COR-L47 (cell line): ENCODE results near the gene AK1.
A peak's percentile ranks its signal among the peaks of the same experiment; 100 is the strongest.
"Not testable (repeated sequence)": the region's sequence is repeated elsewhere in the genome, so short reads cannot be mapped to it uniquely, and the experiment has no call there.

Experiments used
- DNase-seq: peaks from one replicate; lab custom pipeline; 2025; lab: John Stamatoyannopoulos, UW

The AK1 gene

DNA sequence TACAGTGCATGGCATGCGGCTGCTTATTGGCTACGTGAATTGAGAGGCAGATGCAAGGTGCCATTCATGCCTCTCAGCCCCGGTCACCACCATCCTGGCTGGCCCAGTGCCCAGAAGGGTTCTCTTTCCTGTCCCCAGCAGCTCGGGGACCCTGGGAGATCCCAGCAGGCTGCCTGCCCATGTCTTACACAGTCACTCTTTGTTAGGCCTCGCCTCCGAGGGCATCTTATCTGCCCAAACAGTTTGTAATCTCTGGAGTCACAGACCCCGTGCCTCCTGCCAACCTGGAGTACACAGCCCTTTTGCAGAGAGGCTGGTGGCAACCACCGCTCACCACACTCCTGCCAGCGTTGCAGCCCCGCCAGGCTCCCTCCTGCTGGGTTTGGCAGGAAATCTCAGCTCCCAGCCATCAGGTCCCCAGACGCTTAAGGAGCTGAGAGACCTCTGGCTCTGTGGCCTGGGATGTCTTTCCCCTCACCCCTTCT lies 7.0 kb upstream of the AK1 start:
- peak; percentile 78 for DNase-seq

- DNase-seq: no peak
These were observed 6.5 kb upstream of the AK1 start for GRCh38 chr9:127883959-127884358.

- DNase-seq: not testable (repeated sequence)
These were observed 4.2 kb upstream of the AK1 start for GRCh38 chr9:127881715-127882114.

- DNase-seq: no peak
These were observed 2.7 kb upstream of the AK1 start for GRCh38 chr9:127880143-127880542.

DNA sequence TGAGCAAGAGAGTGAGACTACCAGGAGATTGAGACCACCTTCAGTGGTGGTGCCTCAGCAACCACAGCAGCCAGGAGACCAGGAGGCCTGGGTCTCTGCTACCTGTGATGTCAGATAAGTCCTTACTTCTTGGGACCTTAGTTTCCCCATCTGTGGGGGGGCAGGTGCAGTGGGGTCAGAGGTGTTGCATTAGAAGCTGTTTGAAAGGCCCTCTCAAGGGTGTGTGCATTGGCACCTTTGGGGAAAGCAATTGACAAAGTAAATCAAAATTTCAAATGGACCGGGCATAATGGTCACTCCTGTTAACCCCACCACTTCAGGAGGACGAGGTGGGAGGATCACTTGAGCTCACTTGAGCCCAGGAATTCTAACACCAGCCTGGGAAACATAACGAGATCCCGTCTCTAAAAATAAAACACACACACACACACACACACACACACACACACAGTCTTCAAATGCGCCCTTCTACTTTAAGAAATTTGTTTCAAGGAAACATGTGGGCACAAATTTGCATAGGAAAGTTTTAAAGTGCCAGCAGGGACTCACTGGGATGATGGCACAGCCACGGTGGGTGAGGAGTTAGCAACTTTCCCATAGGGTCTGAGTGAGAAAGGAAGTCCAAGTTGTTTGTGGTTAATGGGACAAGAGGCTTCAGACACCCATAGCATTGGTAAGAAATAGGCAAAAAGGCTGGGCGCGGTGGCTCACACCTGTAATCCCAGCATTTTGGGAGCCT lies 1.3 kb upstream of the AK1 start:
- no peak for DNase-seq

DNA sequence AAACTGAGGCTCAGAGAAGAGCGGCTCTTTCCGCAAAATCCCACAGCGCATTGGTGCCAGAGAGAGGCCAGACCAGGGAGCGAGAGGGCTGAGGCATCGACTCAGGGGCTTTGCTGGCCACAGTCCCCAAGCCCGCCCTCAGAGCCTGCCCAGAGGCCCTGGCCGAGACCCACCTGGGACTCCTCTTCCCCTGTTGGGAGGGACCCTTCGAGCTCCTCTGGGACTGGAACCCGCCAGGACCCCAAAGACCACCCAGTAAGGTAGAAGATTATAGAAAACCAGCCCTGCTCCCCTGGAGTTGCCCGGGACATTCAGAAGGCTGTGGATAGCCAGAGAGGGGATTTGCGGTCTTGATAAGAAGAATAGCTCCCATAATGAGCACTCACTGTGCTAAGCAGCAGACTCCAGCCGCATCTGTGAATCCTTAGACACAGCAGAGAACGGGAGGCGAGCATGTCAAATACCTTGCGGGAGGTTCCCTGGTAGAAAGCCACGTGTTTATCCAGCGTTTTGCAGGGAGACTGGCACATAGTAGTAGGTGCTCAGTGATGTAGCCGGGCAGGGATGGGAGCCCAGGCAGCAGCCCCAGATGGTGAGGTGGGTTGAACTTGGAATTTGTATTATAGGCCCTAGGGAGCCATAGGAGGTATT lies 651 bp upstream of the AK1 start:
- no peak for DNase-seq

DNA sequence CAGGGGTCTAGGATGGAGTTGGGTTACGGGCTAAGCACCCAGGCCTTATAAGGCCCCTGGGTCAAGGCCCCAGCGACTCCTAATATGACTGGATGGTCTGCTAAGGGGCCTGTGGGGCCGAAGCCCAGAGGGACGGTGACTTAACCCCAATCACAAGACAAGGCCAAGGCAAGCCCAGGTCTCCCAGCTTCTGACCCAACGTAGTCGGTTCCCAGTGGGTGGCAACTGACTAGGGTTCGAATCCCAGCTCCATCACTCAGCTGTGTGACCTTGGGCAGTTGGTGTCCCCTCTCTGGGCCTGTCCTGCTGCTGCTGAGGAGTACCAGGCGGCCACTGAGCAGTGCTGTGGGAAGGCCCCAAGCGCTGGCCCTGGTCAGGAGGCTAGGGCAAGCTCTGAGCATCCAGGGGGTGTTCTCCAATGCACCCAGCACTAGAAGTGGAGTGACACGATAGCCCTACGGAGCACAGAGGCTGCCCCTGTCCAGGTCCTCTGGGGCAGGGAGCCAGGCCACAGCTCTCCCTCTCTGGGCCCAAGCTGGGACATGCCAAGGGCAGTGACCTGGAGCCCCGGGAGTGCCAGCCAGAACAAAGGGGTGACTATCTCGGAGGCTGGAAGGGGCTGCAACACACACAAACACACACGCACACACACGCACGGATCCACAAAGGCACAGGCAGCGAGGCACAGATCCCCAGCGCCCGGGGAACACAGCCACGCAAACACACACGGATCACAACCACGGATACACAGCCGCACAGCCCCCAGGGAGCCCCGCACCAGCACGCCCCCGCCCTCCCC lies 512 bp downstream of the AK1 start:
- no peak for DNase-seq

DNA sequence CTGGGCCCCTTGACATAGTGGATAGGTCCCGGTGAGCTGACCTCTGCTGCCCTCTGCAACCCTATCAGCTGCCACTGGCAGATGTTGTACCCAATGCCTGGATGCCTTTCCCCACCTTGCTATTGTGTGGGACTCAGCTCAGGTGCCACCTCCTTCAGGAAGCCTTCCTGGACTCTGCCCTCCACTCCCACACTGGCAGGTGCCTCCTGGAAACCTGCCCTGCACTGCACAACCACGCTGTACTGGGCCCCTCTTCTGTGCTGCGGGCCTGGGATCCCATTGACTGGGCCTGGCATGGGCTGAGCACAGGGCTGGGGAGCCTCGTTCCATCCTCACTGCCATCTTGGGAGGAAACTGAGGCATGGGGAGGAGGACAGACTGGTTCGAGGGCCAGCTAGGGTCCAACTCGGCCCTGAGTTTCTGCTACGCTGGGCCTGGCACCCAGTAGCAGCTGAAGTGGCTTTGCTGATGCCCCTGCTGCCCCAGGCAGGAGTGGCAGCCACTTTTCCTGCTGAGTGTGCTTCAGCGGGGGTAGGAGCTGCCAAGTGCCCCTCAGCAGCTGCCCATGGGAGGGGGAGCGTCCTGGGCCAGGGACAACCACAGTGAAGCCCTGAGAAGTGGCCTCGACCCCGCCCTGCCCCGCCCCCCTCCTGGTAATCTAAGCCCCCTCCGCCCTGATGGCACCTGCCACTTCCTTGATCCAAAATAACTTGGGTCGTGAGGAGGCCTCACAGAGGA lies 1.3 kb downstream of the AK1 start:
- DNase-seq: no peak

GRCh38 chr9:127875306-127875966 lies 2.0 kb downstream of the AK1 start:
- no peak for DNase-seq

- DNase-seq: no peak
These were observed 2.9 kb downstream of the AK1 start for GRCh38 chr9:127874301-127875221.

GRCh38 chr9:127873886-127874285 lies 3.6 kb downstream of the AK1 start:
- DNase-seq: no peak

DNA sequence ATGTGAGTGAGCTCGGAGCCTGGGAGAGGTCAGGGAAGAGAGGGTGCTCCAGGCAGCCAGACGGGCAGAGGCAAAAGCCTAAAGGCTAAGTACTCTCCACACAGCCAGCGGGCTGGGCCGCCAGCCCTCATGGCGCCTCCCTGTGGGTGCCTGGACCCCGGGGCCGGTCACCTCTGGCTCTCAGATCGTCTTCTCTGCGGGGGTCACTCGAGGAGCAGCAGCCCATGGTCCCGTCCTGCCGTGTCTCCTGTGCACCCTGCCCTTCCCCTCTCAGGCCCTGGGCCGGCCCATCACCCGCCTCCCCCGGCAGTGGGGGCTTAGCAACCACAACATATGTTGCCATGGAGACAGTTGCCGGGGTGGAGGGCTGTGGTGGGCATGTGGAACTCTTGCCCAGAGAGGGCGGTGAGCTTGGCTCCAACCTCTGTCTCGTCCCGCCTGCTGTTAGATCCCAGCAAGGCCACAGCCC lies 4.2 kb downstream of the AK1 start:
- no peak for DNase-seq

DNA sequence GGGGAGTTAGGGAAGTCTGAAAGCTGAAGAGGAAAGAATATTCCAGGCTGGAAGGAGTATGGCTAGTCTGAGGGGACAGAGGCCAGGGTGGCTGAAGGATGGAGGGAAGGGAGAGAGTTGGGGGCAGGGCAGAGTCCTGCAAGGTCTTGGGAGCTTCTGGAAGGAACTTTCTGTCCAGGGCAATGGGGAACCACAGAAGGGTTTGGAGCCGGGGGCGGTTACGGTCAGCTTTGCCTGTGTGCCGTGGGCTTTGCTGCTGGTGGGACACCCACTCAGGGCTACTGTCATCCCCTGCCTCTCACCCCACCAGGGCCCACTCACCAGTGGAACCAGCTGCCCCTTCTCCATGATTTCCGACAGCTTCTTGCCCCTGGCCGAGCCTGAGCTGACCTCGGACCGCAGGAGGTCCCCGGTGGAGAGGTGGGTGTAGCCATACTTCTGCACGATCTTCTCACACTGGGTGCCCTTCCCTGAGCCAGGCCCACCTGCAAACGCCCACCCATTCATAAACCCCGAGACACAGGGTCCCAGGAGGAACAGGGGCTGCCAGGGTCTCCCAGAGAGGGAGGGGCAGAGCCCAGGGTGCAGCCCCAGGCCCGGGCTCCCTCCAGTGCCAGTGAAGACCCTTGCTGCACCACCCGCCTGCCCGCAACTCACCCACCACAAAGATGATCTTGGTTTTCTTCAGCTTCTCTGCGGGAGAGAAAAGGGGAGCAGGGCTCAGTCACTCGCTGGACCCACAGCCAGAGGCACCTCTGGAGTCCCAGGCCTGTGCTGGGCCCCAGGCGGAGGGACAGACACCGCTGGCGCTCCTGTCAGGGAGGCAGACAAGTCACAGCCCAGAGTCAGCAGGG lies 4.9 kb downstream of the AK1 start:
- no peak for DNase-seq

- no peak for DNase-seq
These were observed 5.9 kb downstream of the AK1 start for GRCh38 chr9:127871531-127871930.

DNA sequence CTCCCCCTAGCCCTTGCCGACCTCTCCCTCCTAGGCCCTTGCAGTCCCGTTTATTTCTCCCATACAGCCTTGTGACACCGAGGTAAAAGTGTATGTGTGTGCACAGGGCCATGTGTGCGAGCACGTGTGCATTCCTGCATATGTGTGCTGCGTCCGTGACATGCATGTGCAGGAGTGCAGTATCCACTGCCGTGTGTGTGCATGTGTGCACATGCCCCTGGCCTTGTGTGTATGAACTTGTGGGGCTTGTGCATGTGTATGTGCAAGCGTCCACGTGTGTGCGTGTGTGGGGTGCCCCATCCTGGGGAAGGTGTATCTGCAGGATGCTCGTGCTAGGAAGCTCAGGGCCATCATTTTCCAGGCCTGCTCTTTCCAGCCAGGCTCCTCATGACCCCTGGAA lies 6.6 kb downstream of the AK1 start:
- no peak for DNase-seq

- not testable (repeated sequence) for DNase-seq
These were observed 7.4 kb downstream of the AK1 start for GRCh38 chr9:127870153-127870491.

DNA sequence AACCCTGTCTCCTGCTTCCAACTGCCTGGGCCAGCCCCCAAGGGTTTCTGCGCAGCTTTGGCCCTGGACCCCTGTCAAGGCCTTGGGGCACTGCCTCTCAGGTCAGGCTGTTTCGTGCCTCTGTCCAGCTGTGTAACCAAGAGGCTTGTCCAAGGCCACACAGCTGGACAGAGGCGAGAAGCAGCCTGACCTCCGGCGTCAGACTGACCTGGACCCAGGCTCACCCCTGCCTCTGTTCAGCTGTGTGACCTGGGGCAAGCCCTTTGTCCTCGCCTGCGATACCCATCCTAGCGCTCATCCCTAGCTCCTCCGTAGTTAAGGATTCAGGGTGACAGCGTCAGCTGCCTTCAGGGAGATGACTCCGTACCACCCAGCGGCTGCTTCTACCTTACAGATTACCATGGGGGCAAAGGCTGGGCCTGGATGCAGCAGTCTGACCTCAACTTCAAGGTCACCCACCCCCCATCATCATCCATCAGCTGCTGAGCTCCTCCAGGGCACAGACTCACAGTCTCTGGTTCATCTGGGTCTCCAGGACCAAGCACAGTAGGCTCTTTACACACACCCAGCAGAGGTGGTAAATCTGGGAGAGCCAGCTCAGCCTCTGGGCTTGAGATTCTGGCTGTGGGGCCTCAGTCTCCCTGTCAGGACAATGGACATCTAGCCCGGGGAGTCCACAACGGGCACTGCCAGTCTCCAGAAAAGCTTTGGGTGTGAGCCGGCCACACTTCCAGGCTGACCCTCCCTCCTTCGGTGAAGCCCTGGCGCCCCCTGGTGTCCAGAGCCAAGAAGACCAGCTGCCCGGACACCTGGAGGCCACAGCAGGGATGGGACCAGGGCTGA lies 7.9 kb downstream of the AK1 start:
- peak; percentile 82 for DNase-seq

- DNase-seq: no peak
These were observed 9.1 kb downstream of the AK1 start for GRCh38 chr9:127868278-127868902.
